ENCODE results near the gene GAB4.
"Not testable (repeated sequence)": the region's sequence is repeated elsewhere in the genome, so short reads cannot be mapped to it uniquely, and the experiment has no call there.

Gene GAB4

GRCh38 chr22:16917144-16918003 is 90.6 kb downstream of the GAB4 start:
- peak; percentile 80 for TF ChIP-seq CTCF (IDR thresholded peaks at IDR 0.05; ENCODE audit: low read depth, low read length, missing control alignments)
- peak; percentile 31 for DNase-seq (ENCODE audit: low read depth)
- no peak overlapping the region for H3K4me3 ChIP-seq (ENCODE audit: low read depth, low read length)

- no peak overlapping the region for H3K4me3 ChIP-seq (ENCODE audit: low read depth, low read length)
- no peak for DNase-seq (ENCODE audit: low read depth)
- TF ChIP-seq CTCF (IDR thresholded peaks at IDR 0.05; ENCODE audit: low read depth, low read length, missing control alignments), result no peak
Measured at GRCh38 chr22:16915701-16916100, 92.3 kb downstream of the GAB4 start.

GRCh38 chr22:16914911-16915310 is 93.1 kb downstream of the GAB4 start:
- not testable (repeated sequence) for H3K4me3 ChIP-seq (ENCODE audit: low read depth, low read length); DNase-seq (ENCODE audit: low read depth)

- H3K4me3 ChIP-seq (ENCODE audit: low read depth, low read length), result no peak overlapping the region
- DNase-seq (ENCODE audit: low read depth), result no peak
- TF ChIP-seq CTCF (IDR thresholded peaks at IDR 0.05; ENCODE audit: low read depth, low read length, missing control alignments), result no peak
Measured at GRCh38 chr22:16914006-16914405, 94.0 kb downstream of the GAB4 start.

GRCh38 chr22:16912281-16912680 is 95.7 kb downstream of the GAB4 start:
- no peak for DNase-seq (ENCODE audit: low read depth)
- TF ChIP-seq CTCF (IDR thresholded peaks at IDR 0.05; ENCODE audit: low read depth, low read length, missing control alignments), result no peak
- H3K4me3 ChIP-seq (ENCODE audit: low read depth, low read length), result no peak overlapping the region
